H1 (cell line): ENCODE data around the gene CAPN7. TPM values are rescaled to one million over a fixed set of nuclear protein-coding genes. Genes with fewer than 3 reads are reported as not detected.

Experiments used
- CBX8 ChIP-seq: fragments of 300-800, 300-1000 bp; sonication (generic); IDR thresholded peaks from 2 replicates; pipeline ENCODE4 v1.7.1; 2016; ENCODE audit warnings: low read depth, low read length, borderline replicate concordance
- POLR2A ChIP-seq, 2 experiments: IDR thresholded peaks; 1 replicate in 1 of 2; 2 replicates in 1 of 2; pipeline ENCODE4 v1.6.1; 2011; ENCODE audit warnings: low read depth in 2 of 2, low read length in 2 of 2, mild to moderate bottlenecking in 2 of 2; ENCODE audit errors: control extremely low read depth in 1 of 2
- polyA plus RNA-seq, 7 experiments: library from polyadenylated mRNA; depleted of rRNA in 3 of 7; stranded (reverse) in 5 of 7; unstranded in 2 of 7; fragments of >200 nt in 5 of 7; fragments of 200-250 nt in 2 of 7; gene quantifications; 1 replicate in 5 of 7; 2 replicates in 1 of 7; 4 replicates in 1 of 7; pipeline versions ENCODE4 v1.2.1 to v1.2.3, GENCODE V29; 2011 to 2013; ENCODE audit warnings: missing spikeins in 2 of 7, mixed read lengths in 2 of 7
- total RNA-seq: library from RNA; stranded (reverse); fragmentation: NEBNext Ultra II Directional; extraction: Animal tissue kit (Norgen Biotek cat#: 25700); gene quantifications from 2 replicates; pipeline ENCODE4 v1.2.1, GENCODE V29; 2021
- TF ChIP-seq, protein P1 (sequence below): IDR thresholded peaks from 2 replicates; pipeline ENCODE4 v1.6.1; 2012; ENCODE audit warnings: inconsistent platforms

Gene CAPN7
- total and polyA plus RNA-seq, 2 of the 8 experiments (the other 6 are each of a cell fraction or from before 2014, with no cell fraction given): 5.3 to 13.2 TPM

DNA sequence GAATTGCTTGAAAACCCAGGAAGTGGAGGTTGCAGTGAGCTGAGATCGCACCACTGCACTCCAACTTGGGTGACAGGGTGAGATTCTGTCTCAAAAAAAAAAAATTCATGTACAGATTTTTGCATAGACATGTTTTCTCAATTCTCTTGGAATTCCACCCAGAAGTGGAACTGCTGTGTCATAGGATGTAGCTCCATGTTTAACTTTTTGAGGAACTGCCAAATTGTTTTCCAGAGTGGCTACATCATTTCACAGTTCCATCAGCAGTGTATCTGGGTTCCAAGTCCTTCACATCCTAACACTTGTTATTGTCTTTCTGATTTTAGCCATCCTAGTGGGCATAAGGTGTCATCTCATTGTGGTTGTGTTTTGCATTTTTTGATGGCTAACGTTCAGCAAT is 9.9 kb downstream of the CAPN7 start (continued):
- TF ChIP-seq, protein P1, sequence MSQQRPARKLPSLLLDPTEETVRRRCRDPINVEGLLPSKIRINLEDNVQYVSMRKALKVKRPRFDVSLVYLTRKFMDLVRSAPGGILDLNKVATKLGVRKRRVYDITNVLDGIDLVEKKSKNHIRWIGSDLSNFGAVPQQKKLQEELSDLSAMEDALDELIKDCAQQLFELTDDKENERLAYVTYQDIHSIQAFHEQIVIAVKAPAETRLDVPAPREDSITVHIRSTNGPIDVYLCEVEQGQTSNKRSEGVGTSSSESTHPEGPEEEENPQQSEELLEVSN: no peak
- TF ChIP-seq POLR2A (IDR thresholded peaks at IDR 0.05; ENCODE audit: control extremely low read depth in 1 of 2, low read depth in 2 of 2, low read length in 2 of 2): no peak
- TF ChIP-seq CBX8: no peak
